Measurements from ENCODE around the gene IPO5.

DNA sequence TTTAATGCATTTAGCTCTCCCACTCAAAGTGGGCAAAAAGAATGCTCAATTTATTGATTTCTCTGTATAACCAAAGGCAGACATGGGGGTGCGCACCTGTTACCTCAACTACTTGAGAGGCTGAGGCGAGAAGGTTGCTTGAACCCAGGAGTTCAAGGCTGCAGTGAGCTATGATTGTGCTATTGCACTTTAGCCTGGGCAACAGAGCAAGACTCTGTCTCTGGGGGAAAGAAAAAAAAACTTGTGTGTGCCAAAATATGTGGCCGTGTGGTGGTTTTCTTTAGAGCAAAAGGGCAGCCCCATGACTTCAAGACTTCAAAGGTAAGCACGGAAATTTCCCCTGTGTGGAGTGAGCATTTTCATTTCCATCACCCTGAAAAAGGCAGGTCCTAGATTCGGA is 81.9 kb downstream of the IPO5 start:
- TF ChIP-seq, protein P1, sequence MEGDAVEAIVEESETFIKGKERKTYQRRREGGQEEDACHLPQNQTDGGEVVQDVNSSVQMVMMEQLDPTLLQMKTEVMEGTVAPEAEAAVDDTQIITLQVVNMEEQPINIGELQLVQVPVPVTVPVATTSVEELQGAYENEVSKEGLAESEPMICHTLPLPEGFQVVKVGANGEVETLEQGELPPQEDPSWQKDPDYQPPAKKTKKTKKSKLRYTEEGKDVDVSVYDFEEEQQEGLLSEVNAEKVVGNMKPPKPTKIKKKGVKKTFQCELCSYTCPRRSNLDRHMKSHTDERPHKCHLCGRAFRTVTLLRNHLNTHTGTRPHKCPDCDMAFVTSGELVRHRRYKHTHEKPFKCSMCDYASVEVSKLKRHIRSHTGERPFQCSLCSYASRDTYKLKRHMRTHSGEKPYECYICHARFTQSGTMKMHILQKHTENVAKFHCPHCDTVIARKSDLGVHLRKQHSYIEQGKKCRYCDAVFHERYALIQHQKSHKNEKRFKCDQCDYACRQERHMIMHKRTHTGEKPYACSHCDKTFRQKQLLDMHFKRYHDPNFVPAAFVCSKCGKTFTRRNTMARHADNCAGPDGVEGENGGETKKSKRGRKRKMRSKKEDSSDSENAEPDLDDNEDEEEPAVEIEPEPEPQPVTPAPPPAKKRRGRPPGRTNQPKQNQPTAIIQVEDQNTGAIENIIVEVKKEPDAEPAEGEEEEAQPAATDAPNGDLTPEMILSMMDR (conservative IDR thresholded peaks at IDR 0.05): no peak
- TF ChIP-seq EZH2 (IDR thresholded peaks at IDR 0.05; ENCODE audit: low read depth): no peak
